ENCODE data around the gene CD44. TPM values are rescaled to one million over a fixed set of nuclear protein-coding genes. Genes with fewer than 3 reads are reported as not detected.

CD44 gene
- total RNA-seq, 1 donor from 2014 or later, result 268 TPM

DNA sequence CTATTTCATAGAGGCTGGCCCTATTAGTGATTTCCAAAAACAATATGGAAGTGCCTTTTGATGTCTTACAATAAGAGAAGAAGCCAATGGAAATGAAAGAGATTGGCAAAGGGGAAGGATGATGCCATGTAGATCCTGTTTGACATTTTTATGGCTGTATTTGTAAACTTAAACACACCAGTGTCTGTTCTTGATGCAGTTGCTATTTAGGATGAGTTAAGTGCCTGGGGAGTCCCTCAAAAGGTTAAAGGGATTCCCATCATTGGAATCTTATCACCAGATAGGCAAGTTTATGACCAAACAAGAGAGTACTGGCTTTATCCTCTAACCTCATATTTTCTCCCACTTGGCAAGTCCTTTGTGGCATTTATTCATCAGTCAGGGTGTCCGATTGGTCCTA, 91.4 kb downstream of the CD44 start:
- Histone ChIP-seq H3K4me3 (ENCODE audit: low read depth, low read length) (no peak overlapping the region), H3K27me3 (ENCODE audit: control insufficient read depth, insufficient read depth, low read length) (no peaks in the 10 kb centered on the region), H3K36me3 (ENCODE audit: control insufficient read depth, insufficient read depth, low read length) (peaks cover 1% of the 10 kb centered on the region)
- TF ChIP-seq, protein P1, sequence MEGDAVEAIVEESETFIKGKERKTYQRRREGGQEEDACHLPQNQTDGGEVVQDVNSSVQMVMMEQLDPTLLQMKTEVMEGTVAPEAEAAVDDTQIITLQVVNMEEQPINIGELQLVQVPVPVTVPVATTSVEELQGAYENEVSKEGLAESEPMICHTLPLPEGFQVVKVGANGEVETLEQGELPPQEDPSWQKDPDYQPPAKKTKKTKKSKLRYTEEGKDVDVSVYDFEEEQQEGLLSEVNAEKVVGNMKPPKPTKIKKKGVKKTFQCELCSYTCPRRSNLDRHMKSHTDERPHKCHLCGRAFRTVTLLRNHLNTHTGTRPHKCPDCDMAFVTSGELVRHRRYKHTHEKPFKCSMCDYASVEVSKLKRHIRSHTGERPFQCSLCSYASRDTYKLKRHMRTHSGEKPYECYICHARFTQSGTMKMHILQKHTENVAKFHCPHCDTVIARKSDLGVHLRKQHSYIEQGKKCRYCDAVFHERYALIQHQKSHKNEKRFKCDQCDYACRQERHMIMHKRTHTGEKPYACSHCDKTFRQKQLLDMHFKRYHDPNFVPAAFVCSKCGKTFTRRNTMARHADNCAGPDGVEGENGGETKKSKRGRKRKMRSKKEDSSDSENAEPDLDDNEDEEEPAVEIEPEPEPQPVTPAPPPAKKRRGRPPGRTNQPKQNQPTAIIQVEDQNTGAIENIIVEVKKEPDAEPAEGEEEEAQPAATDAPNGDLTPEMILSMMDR (IDR thresholded peaks at IDR 0.05; ENCODE audit: insufficient read depth, low read length, poor library complexity, severe bottlenecking), result no peak
- no peak for DNase-seq (ENCODE audit: low read depth)

DNA sequence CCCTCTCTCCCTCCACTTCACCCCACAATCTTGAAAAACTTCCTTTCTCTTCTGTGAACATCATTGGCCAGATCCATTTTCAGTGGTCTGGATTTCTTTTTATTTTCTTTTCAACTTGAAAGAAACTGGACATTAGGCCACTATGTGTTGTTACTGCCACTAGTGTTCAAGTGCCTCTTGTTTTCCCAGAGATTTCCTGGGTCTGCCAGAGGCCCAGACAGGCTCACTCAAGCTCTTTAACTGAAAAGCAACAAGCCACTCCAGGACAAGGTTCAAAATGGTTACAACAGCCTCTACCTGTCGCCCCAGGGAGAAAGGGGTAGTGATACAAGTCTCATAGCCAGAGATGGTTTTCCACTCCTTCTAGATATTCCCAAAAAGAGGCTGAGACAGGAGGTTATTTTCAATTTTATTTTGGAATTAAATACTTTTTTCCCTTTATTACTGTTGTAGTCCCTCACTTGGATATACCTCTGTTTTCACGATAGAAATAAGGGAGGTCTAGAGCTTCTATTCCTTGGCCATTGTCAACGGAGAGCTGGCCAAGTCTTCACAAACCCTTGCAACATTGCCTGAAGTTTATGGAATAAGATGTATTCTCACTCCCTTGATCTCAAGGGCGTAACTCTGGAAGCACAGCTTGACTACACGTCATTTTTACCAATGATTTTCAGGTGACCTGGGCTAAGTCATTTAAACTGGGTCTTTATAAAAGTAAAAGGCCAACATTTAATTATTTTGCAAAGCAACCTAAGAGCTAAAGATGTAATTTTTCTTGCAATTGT, 92.3 kb downstream of the CD44 start:
- TF ChIP-seq, protein P1 (IDR thresholded peaks at IDR 0.05; ENCODE audit: insufficient read depth, low read length, poor library complexity, severe bottlenecking), result no peak
- H3K36me3 ChIP-seq (ENCODE audit: control insufficient read depth, insufficient read depth, low read length), result peaks cover 1% of the 10 kb centered on the region
- no peak for DNase-seq (ENCODE audit: low read depth)
- H3K4me3 ChIP-seq (ENCODE audit: low read depth, low read length), result no peak overlapping the region
- H3K27me3 ChIP-seq (ENCODE audit: control insufficient read depth, insufficient read depth, low read length), result no peaks in the 10 kb centered on the region

DNA sequence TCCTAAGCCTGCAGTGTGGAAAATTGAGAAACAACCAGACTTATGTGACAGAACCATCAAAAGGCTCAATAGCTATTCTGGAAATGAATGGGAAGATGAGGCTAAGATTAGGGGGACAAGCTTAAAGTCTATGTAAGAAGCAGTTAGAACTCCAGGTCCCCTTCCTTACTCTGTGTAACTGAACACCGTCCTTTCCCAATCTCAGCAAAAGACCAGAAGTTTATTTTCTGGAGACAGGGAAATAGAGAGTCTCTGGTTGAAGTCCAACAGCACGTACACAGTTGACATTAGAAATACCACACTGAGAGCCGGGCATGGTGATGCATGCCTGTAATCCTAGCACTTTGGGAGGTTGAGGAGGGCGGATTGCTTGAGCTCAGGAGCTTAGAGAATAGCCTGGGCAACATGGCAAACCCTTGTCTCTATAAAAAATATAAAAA, 93.9 kb downstream of the CD44 start:
- no peak for DNase-seq (ENCODE audit: low read depth)
- H3K4me3 ChIP-seq (ENCODE audit: low read depth, low read length), result no peak overlapping the region
- H3K36me3 ChIP-seq (ENCODE audit: control insufficient read depth, insufficient read depth, low read length), result peaks cover 1% of the 10 kb centered on the region
- TF ChIP-seq, protein P1 (IDR thresholded peaks at IDR 0.05; ENCODE audit: insufficient read depth, low read length, poor library complexity, severe bottlenecking), result no peak
- no peaks in the 10 kb centered on the region for H3K27me3 ChIP-seq (ENCODE audit: control insufficient read depth, insufficient read depth, low read length)

DNA sequence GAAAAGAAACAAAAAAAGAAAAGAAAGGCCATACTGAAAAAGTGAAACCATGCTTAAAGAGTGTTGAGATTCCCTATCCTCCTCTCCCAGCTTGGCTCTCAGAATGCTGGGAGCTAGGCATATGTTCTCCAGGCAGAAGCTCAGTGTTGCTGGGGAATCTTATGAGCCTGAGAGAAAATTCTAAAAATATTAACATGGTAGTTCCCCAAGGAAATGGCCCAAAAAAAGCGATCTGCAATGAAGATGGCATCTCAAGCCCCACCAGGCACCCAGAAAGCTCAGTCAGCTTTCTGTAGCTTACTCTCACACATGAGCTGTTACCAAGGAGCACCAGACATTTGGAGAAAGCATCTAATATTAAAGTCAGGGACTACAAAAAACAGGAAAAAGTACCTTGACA, 94.5 kb downstream of the CD44 start:
- peaks cover 1% of the 10 kb centered on the region for H3K36me3 ChIP-seq (ENCODE audit: control insufficient read depth, insufficient read depth, low read length)
- H3K27me3 ChIP-seq (ENCODE audit: control insufficient read depth, insufficient read depth, low read length), result no peaks in the 10 kb centered on the region
- no peak for DNase-seq (ENCODE audit: low read depth)
- H3K4me3 ChIP-seq (ENCODE audit: low read depth, low read length), result no peak overlapping the region
- TF ChIP-seq, protein P1 (IDR thresholded peaks at IDR 0.05; ENCODE audit: insufficient read depth, low read length, poor library complexity, severe bottlenecking), result no peak

DNA sequence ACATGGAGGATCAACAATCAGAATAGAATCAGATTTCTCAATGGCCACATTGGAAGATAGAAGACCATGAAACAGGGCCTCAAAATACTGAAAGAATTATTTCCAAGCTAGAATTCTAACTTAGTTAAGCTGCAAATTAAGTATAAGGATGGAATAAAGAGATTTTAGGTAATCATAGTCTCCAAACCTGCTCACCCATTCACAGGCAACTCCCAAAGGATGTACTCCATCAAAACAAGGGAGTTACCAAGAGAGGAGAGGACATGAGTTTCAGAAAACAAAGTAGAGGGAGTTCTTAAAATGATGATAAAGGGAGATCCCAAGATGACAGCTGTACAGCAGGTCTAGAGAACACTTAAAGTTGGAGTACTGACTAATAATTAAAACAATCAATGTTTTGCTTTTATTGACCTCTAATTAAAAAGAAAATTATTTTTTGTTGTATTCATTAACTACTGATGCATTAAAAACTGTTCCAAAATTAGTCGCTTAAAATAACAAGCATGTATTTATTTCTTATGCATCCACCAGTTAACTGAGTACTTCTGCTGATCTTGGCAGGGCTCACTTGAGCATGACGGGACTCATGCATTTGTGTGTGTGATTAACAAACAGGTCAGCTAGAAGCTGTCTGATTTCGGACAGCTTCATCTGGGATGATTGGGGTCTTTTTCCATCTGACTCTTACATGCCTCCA, 95.6 kb downstream of the CD44 start:
- H3K36me3 ChIP-seq (ENCODE audit: control insufficient read depth, insufficient read depth, low read length), result no peaks in the 10 kb centered on the region
- H3K27me3 ChIP-seq (ENCODE audit: control insufficient read depth, insufficient read depth, low read length), result no peaks in the 10 kb centered on the region
- TF ChIP-seq, protein P1 (IDR thresholded peaks at IDR 0.05; ENCODE audit: insufficient read depth, low read length, poor library complexity, severe bottlenecking), result no peak
- no peak for DNase-seq (ENCODE audit: low read depth)
- no peak overlapping the region for H3K4me3 ChIP-seq (ENCODE audit: low read depth, low read length)

Data from kidney epithelial cell (primary cell).